CD4-positive, alpha-beta T cell treated with Interferon gamma for 1 hour (primary cell): ENCODE results near the gene UCMA.

Experiments used
- DNase-seq: peaks from one replicate; pipeline ENCODE4 v3.0.0-alpha.2; 2020

Gene UCMA

DNA sequence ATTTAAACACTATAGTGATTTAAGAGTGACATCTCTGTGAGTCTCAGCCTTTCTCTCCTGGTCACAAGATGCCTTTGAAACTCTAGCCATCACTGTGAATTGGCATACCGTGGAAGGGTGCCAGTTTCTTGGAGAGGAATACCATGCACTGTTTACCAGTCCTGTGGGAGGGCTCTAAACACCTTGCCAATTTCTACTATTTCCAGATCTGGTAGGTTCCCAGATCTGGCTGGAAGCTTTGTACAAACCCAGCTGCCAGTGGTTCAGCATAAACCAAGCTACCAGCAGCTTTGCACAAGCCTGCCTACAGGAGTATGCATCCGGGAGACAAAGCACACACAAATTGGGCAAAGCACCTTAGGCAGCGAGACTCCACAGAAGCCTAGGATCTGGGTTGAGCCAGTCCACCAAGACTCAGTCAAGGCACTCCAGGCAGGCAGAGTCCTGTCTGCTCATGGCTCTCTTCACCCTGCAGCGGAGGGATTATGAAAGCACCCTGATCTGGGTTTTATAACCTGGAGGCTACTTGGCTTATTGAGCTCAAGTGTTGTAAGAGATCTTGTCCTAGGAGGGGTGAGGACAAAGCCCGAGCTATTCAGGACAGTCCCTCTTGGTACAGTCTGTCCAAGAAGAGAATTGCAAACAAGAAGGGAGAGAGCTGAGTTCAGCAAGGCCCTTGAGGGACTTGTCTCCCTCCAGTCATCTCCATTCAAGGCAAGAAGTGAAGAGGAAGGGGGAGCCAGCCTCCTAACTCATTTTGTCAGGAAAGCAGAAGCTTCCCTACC is 49.3 kb downstream of the UCMA start:
- no peak for DNase-seq

DNA sequence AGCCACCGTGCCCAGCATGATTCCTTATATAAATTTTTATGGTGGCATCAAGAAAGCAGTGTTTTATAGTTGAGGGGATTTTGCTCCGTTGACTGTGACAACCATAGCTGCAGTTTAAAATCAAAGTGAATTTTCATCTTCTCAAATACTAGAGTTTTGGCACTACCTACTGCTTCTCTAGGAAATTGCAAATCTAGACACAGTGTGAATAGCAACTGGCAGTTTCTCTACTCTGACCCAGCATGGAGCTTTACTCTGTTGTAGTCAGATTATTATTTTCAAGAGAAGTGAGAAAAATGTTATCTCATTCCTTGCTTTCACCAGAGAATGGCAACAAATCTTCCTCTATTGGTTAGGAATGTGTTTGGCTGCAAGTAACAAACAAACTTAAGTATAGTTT is 49.9 kb downstream of the UCMA start:
- no peak for DNase-seq

DNA sequence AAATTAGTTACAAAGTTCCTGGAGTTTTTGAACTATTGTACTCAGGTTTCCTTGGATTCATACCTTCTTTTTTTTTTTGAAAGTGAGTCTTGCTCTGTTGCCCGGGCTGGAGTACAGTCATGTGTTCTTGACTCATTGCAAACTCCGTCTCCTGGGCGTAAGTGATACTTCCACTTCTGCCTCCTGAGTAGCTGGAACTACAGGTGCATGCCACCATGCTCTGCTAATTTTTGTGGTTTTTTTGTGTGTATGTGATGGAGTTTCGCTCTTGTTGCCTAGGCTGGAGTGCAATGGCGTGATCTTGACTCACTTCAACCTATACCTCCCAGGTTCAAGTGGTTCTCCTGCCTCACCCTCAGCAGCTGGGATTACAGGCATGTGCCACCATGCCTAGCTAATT is 50.5 kb downstream of the UCMA start:
- DNase-seq, result no peak

DNA sequence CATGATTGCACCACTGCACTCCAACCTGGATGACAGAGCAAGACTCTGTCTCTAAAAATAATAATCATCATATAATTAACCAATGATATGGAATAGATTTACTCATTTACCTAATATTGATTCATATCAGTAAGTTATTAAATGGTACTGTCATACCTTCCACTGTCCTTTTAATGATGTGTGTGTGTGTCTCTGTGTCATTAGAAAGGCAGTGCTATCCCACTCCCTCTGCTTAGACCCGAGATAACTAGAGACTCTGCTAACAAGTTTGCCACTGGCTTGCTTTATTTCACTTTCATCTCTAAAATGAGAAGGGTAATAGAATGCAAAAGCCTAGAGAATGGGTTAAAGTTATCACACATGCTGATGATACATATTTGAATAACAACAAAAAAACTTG is 51.8 kb downstream of the UCMA start:
- no peak for DNase-seq

DNA sequence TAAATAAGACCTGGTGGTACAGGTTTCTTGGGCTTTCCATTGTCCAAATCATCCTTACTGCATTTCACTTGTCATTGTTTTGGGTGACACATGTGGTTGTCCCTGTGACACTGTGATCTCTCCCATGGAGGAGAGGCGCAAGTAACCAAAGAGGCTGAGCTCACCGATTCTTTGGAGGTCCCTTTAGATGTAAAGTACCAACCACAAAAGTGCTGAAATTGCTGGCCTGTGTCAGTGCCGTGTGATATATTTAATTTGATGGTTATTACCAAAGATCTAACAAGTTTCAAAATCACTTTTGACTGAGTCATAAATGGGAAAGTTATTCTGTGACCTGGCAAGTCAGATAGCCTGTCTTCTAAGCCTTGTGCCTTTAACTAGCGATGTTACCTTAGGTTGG is 53.4 kb downstream of the UCMA start:
- no peak for DNase-seq

DNA sequence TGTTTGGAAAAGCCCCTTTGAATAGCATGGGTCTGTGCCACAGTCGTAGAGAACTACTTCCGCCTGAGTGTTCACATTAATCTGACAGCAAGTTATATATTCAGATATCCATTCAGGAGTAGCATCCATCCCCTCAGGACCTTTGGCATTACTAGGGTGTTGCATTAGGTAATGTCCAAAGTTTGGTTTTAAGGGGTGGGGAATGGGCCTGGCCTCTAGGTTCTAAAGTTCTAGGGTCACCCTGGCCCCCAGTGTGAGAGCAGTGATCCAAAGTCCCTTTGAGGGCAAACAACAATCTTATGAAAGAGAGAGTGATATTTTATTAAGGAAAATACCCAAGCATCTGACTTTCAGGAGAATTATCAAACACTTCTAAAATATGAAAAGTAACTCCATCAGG is 60.6 kb downstream of the UCMA start:
- no peak for DNase-seq
